Psoas muscle (tissue), 8 donors: ENCODE results near the gene PTBP1. TPM values are rescaled to one million over a fixed set of nuclear protein-coding genes. Genes with fewer than 3 reads are reported as not detected.
A peak's percentile ranks its signal among the peaks of the same experiment; 100 is the strongest.

Experiments
- ATAC-seq, 4 donors: fragments of 200-7000 bp; cut with Tn5 transposase; one replicate each; pipeline ENCODE4 v1.9.1; 2020; ENCODE audit warnings: moderate library complexity in 3 of 4, mild to moderate bottlenecking in 2 of 4
- DNase-seq, 2 donors: peaks; one replicate each; pipeline ENCODE4 v3.0.0-alpha.2; 2020
- H3K27ac ChIP-seq: fragments of 200-600 bp; one replicate; pipeline ENCODE4 v1.8.0; 2022
- H3K27me3 ChIP-seq, 3 donors: fragments of 200-600 bp in 1 of 3; one replicate each; pipeline versions ENCODE4 v1.6.1 to v1.8.0; 2013 to 2022; ENCODE audit warnings: low read length in 2 of 3, mild to moderate bottlenecking in 2 of 3, moderate library complexity in 1 of 3; ENCODE audit not compliant: insufficient read depth in 3 of 3
- H3K36me3 ChIP-seq, 2 donors: fragments of 200-600 bp in 1 of 2; one replicate each; pipeline versions ENCODE4 v1.6.1 to v1.8.0; 2013 to 2022; ENCODE audit warnings: low read depth in 1 of 2, mild to moderate bottlenecking in 1 of 2, moderate library complexity in 1 of 2; ENCODE audit not compliant: insufficient read depth in 1 of 2
- H3K4me1 ChIP-seq: fragments of 200-600 bp; one replicate; pipeline ENCODE4 v1.8.0; 2022
- H3K4me3 ChIP-seq: fragments of 200-600 bp; one replicate; pipeline ENCODE4 v1.8.0; 2022; ENCODE audit warnings: mild to moderate bottlenecking
- H3K9me3 ChIP-seq: fragments of 200-600 bp; one replicate; pipeline ENCODE4 v1.8.0; 2022
- CTCF ChIP-seq: fragments of 200-600 bp; IDR thresholded peaks from one replicate; pipeline ENCODE4 v1.8.0; 2022; ENCODE audit warnings: antibody characterized with exemption
- WGBS, 3 donors: extraction: QIAGEN DNeasy Blood & Tissue Kit; methylation state at CpG; one replicate each; pipeline versions ENCODE4 v1.1.6 to v1.1.7; 2013; 5-methylcytosine and 5-hydroxymethylcytosine counted together
- intact Hi-C, 2 donors: fragments of 100-400 bp; cut with DNase I; formaldehyde crosslinking; loops; one replicate each; pipeline versions ENCODE4 v1.11.0 to v1.14.2; 2022
- polyA plus RNA-seq, 3 donors: library from polyadenylated mRNA; stranded (reverse); fragments of 200-250 nt; gene quantifications; one replicate each; pipeline ENCODE4 v1.2.3, GENCODE V29; 2013
- total RNA-seq, 4 donors: library from RNA; stranded (reverse); fragmentation: NEBNext Ultra II Directional in 2 of 4; extraction: Animal tissue kit (Norgen Biotek cat#: 25700) in 2 of 4; gene quantifications; one replicate each; pipeline versions ENCODE4 v1.2.1 to v1.2.4, GENCODE V29; 2021 to 2023
- donor health status: healthy with polysubstance abuse.
- donor health status: DM: no; HTN: no; CAD: no; lungs with moderate emphysema.
- donor health status: Bipolar disorder and iron deficiency.
- donor health status: healthy.
- donor health status: DM: yes; HTN: yes; CAD: no.
- donor health status: DM: no; HTN: no; CAD: no.
- donor health status: DM: no; HTN: no; CAD: no.
- donor health status: DM: yes; HTN: yes; CAD: no.

The PTBP1 gene
- total and polyA plus RNA-seq, 7 donors = 24.2 to 69.4 (median 36.5) TPM

GRCh38 chr19:803686-804418, 6.6 kb downstream of the PTBP1 start:
- H3K27me3 ChIP-seq = no peaks in the 10 kb centered on the region
- intact Hi-C loops = loop anchor here in 1 of 2 donors (5.0 kb wide), 1 partner anchor 232 kb away; the partner anchor contains the start of gene BSG
- no peak for TF ChIP-seq CTCF
- H3K36me3 ChIP-seq = peaks cover 17 to 73% of the 10 kb centered on the region in 2 donors
- 77 to 81% (median 79%) methylated on average over 31 of the region's 31 CpGs for WGBS, 3 donors
- no peak for ATAC-seq
- peaks cover 51% of the 10 kb centered on the region for H3K4me1 ChIP-seq
- no peaks in the 10 kb centered on the region for H3K9me3 ChIP-seq
- no peak overlapping the region for H3K27ac ChIP-seq
- peak in 1 of 2 donors; percentile 52 for DNase-seq
- no peak overlapping the region for H3K4me3 ChIP-seq

- TF ChIP-seq CTCF = no peak
- no peaks in the 10 kb centered on the region for H3K9me3 ChIP-seq
- no peak overlapping the region for H3K4me3 ChIP-seq
- no peaks in the 10 kb centered on the region for H3K27me3 ChIP-seq
- peaks cover 43% of the 10 kb centered on the region for H3K4me1 ChIP-seq
- 91 to 92% (median 91%) methylated on average over 53 of the region's 53 CpGs for WGBS, 3 donors
- no peak for ATAC-seq
- peaks cover 17 to 75% of the 10 kb centered on the region in 2 donors for H3K36me3 ChIP-seq
- DNase-seq = peak in 1 of 2 donors; percentile 13
- no peak overlapping the region for H3K27ac ChIP-seq
- intact Hi-C loops = loop anchor here in 1 of 2 donors (5.0 kb wide), 1 partner anchor 232 kb away; the partner anchor contains the start of gene BSG
These were observed 7.3 kb downstream of the PTBP1 start for GRCh38 chr19:804419-805165.

GRCh38 chr19:805166-805551, 7.9 kb downstream of the PTBP1 start:
- no peak overlapping the region for H3K27ac ChIP-seq
- 86 to 91% (median 88%) methylated on average over 27 to 33 of the region's 33 CpGs for WGBS, 3 donors
- H3K9me3 ChIP-seq = no peaks in the 10 kb centered on the region
- no peak for TF ChIP-seq CTCF
- DNase-seq (no peak), ATAC-seq (no peak)
- peaks cover 37% of the 10 kb centered on the region for H3K4me1 ChIP-seq
- no peak overlapping the region for H3K4me3 ChIP-seq
- intact Hi-C loops = no loop called here
- H3K36me3 ChIP-seq = peaks cover 17 to 75% of the 10 kb centered on the region in 2 donors
- no peaks in the 10 kb centered on the region for H3K27me3 ChIP-seq

DNA sequence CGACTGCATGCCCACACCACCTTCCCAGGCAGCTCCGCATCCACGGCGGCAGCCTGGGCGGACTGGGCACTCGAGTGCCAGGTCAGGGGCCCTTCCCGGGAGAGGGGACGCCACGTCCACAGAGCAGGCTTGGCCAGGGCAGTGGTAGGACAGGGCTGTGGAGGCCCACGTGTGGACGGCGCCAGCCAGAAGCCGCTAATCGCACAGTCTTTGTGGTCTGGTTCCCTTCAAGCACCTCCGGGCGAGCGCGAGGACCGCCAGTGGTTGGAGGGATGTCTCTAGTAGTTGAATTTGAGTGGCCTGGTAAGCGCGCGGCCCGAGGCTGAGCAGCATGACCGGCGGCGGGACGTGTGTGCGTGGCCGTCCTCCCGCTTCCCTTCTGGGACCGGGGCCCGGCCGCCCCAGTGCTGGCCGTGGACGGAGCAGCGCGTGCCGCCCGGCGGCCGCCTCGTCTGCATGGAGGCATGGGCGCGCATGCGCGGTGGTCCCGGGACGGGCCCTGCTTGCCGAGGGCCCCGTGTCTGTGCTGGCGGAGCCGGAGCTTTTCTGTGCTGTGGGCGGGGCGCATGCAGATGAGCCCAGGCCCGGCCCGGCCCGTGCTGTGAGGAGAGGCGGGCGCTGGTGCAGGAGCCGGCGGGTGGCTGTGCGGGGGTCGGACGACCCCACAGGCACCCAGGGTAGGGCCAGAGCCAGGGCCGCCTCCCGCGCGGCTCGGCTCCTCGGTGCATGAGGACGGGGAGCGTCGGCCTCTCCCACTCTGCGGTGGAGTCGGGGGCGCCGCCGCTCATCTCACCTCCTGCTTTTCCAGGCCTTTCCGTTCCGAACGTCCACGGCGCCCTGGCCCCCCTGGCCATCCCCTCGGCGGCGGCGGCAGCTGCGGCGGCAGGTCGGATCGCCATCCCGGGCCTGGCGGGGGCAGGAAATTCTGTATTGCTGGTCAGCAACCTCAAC, 8.6 kb downstream of the PTBP1 start:
- no peak for ATAC-seq
- H3K4me3 ChIP-seq = no peak overlapping the region
- DNase-seq = peak in 1 of 2 donors; percentile 13
- peaks cover 30% of the 10 kb centered on the region for H3K4me1 ChIP-seq
- no peaks in the 10 kb centered on the region for H3K27me3 ChIP-seq
- peaks cover 22 to 79% of the 10 kb centered on the region in 2 donors for H3K36me3 ChIP-seq
- H3K9me3 ChIP-seq = no peaks in the 10 kb centered on the region
- no peak for TF ChIP-seq CTCF
- intact Hi-C loops = no loop called here
- WGBS, 3 donors = 89 to 92% (median 91%) methylated on average over 65 to 93 of the region's 93 CpGs
- H3K27ac ChIP-seq = no peak overlapping the region
